ENCODE measurements around the gene METRN.
"Not testable (repeated sequence)": the region's sequence is repeated elsewhere in the genome, so short reads cannot be mapped to it uniquely, and the experiment has no call there.

The METRN gene

GRCh38 chr16:711084-711483 lies 3.8 kb upstream of the METRN start:
- no peak for DNase-seq

DNA sequence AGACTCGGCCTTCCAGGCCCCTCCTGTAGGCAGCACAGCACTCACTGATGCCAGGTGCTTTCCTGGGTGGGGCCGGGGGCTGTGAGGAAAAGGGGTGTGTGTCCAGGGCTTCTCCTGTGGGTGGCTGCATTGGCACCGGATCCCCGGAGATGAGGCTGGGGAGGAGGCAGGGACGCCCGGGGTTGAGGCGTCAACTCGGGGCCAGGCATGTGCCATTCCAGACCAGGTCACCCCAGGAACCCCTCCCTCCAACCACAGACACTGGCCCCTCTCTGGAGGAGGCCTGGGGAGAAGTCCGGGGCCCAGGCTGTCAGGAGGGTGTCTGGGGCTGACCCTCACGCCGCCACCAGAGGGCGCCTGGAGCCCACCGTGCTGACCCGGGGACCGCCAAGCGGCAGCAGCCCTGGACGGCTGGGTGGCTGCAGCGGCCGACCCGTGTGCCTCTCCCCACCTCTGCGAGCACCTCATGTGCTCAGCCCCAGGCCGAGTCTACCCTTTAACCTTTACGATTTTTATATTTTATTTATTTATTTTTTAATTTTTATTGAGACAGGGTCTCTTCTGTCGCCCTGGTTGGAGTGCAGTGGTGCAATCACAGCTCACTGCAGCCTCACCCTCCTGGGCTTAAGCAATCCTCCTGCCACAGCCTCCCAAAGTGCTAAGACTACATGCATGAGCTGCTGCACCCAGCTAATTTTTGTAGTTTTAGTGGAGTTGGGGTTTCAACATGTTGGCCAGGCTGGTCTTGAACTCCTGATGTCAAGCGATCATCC lies 3.2 kb upstream of the METRN start:
- peak; percentile 69 for DNase-seq

DNA sequence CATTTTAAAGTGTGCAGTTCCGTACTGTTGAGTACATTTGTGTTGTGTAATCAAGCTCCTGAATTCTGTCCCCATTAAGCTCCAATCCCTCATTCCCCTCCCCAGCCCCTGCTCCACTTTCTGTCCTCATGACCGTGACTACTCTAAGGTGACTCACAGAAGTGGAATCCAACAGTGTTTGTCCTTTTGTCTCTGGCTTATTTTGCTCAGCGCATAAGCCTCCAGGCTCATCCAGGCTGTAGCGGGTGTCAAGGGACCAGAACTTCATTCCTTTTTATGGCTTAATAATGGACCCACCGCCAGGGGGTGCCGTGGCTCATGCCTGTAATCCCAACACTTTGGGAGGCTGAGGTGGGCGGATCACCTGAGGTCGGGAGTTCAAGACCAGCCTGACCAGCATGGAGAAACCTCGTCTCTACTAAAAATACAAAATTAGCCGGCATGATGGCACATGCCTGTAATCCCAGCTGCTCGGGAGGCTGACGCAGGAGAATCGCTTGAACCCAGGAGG lies 2.1 kb upstream of the METRN start:
- DNase-seq, result not testable (repeated sequence)

DNA sequence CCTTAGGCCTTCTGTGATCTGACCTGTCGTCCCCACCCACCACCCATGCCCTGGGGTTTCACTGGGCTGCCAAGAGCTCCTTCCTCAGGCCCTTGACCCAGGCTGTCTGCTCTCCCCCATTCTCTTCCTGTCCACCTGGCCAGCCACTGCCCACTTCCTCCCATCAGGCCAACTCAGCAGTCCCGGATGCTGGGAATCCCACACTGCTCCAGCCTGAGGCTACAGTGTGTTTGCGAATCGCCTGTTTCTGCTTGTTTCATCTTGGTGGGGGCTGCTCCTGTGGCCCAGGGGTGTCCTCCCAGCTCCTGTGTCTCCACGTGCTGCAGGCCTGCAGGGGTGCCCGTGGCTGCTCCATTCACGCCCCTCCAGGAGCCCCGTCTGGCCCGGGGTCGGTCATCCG lies 839 bp upstream of the METRN start:
- no peak for DNase-seq

- DNase-seq, result no peak
These were observed 720 bp downstream of the METRN start for GRCh38 chr16:715477-716199.

GRCh38 chr16:716200-716568 lies 1.3 kb downstream of the METRN start:
- DNase-seq, result no peak

DNA sequence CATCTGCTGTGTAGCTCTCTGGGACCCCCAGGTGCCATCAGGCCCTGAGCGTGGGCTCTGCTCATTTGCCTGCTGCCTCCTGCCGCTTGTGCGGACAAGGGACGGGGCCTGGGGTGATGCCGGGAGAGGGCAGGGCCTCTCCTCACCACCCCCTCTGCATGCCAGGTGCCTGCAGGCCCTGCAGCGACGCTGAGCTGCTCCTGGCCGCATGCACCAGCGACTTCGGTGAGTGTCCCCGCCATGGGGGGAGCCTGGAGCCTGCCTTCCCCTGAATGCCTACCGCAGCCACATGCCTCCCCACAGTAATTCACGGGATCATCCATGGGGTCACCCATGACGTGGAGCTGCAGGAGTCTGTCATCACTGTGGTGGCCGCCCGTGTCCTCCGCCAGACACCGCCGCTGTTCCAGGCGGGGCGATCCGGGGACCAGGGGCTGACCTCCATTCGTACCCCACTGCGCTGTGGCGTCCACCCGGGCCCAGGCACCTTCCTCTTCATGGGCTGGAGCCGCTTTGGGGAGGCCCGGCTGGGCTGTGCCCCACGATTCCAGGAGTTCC lies 1.9 kb downstream of the METRN start:
- no peak for DNase-seq

DNA sequence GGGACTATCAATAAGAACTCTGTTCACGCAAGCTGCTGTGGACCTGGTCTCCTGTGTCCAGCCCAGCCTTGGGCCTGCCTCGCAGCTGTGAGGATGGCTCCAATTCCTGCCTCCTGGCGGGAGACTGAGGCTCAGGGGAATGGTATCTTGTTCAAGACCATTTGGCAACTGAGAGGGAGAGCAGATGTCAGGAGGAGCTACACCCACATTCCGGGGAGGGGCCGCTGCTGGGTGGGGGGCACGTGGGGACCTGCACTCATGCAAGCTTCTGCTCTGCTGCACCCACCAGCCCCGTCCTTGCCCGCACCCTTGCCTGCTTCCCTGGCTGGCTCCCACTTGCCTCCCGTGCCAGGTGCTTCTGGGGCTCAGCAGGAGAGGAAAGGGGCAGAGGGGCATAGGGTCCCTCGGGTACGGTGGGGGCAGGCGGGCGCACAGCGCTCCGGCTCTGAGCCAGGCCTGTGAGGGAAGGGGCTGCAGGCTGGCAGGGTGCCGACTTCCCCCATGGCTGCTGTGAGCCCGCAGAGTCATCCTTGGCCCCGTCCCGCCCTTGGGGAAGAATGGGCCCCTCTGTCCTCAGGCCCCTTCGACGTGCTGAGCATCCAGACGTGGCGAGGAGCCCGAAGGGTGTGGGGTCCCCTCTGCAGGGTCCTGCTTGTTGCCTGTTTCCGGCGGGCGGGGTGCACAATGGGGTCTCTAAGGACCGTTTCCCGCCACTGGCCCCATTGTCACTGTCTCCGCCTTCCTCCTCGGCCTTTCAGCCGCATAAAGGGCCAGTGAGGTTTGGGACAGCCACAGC lies 2.7 kb downstream of the METRN start:
- no peak for DNase-seq

DNA sequence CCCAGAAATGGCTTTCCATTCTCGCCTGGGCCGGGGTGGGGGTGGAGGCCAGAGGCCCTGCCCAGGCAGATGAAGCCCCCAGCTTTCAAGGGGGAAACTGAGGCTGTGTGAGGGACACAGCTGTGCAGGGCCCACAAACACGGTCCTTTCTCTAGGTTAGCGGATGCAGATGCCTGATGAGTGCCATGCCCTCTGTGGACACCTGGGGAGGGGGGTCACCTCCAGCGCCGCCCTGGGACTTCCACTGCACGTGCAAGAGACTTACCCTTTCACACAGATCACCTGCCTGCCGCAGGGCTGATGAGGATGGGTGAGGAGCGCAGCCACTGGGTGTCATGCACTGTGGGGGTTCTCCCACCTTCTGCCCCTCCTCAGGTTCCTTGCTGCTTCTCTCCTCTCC lies 3.5 kb downstream of the METRN start:
- no peak for DNase-seq

- DNase-seq, result no peak
These were observed 4.0 kb downstream of the METRN start for GRCh38 chr16:718922-719321.

- DNase-seq, result no peak
These were observed 5.0 kb downstream of the METRN start for GRCh38 chr16:719815-720446.

DNA sequence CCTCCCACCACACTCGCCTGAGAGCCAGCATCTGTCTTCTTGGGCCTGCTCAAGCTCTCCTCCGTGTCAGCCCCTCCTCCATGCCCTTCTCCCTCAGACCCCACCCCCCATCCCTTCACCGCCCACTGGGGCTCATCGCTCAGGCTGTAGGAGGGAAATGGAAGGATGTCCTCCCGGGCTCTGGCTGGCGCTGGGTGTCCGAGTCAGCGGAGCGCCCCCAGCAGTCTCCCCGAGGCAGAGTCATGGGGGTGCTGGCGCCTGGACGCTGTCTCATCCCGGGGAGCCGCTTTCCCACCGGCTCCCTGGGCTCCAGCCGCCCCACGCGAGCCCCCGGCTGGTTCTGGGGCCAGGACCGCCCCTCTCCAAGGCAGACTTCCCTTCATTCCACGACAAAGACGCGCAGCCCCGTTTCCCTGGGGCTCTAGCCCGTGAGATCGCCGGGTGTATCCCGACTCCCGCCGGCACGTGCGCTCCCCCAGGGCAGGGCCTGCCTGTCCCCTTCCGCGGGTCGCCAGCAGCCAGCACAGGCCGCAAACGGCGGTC lies 5.6 kb downstream of the METRN start:
- DNase-seq, result no peak

GRCh38 chr16:720990-721764 lies 6.3 kb downstream of the METRN start, which contains the start of gene ANTKMT:
TSS of gene ANTKMT (plus strand) at chr16:721146. CDS start at chr16:721275, 129 bp downstream.
- peak; percentile 50 for DNase-seq

DNA sequence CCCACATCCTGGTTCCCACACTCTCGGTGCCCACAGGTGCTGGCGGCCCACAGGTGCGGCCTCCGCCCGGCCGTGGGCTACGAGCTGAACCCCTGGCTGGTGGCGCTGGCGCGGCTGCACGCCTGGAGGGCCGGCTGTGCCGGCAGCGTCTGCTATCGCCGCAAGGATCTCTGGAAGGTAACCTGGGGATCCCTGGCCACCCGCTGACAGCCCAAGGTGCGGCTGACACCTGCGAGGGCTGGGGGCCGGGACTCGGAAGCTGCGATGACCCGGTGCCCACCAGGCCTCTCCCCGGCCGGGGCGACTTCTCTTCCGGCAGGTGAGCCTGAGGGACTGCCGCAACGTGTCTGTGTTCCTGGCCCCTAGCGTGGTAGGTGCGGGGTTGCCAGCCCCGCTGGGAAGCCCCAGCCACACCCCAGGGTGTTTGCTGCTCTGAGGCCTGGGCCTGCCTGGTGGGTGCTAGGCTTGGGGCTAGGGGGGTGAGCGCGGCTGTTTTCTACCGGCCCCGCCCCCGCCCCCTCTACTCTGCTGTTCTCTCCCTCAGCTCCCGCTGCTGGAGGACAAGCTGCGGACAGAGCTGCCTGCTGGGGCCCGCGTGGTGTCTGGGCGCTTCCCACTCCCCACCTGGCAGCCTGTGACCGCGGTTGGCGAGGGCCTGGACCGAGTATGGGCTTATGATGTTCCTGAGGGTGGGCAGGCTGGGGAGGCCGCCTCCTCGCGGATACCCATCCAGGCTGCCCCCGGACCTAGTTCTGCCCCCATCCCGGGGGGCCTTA lies 7.0 kb downstream of the METRN start:
- DNase-seq, result no peak

DNA sequence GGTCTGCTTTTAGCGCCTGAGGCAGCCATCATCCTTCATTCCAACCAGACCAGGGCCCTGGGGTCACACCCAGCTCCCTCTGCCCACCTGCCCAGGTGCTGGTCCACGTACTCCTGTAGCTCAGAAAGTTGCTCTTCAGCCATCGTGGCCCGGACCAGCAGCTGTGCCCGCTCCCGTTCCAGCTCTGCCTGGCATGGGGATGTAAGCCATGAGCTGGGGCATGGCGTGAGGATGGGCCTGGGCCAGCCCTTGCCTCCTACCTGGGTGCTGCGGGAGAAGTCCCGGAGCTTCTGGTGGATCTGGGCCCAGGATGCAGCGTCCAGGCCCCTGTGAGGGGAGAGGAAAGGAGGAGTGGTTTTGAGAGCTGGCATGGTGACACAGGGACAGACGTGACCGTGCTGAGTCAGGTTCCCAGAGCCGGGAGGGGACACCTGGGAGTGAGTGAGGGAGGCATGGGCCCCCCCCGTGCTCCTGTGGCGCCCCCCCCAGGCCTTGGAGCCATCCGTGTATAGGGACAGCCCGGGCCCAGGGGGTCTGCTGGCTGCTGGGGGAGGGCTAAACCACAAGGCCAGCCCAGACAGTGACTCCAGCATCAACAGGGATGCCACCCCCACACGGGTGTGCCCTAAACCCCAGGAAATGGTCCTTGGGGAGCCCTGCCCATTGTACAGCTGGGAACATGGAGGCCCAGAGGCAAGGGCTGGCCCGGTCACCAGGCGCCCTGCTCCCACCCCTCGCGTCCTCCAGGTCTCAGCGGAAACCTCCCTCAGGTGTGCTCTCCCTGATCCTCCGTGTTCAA lies 8.1 kb downstream of the METRN start:
- DNase-seq, result no peak

DNA sequence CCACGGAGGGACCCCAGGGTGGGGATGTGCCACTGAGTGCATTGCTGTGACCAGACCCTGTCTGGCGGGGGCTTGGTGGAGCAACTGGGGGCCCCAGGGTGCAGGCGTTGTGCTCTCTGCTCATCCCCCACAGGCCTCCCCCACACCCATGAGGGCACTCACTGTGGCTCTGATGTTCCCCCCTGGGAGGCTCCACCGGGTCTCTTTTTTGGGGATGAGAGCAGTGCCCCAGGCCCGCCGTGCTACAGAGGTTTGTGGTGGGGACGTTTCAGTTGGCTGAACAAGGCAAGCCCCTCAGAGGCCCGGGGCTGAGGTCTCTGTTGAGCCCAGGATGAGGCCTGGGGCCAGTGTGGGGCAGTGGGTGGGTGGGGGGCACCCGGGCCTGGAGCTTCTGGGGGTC lies 8.8 kb downstream of the METRN start:
- no peak for DNase-seq

- no peak for DNase-seq
These were observed 9.5 kb downstream of the METRN start for GRCh38 chr16:724188-725040.

GRCh38 chr16:725041-725376 lies 10.1 kb downstream of the METRN start:
- DNase-seq, result no peak

Data from activated CD4-positive, alpha-beta T cell treated with anti-CD3 and anti-CD28 coated beads for 1 hour (primary cell).